Embryonic facial prominence (tissue), 1 donor: ENCODE measurements around the gene SLC19A1.
"Not testable (repeated sequence)": the region's sequence is repeated elsewhere in the genome, so short reads cannot be mapped to it uniquely, and the experiment has no call there.

Experiments used
- DNase-seq: peaks from one replicate; pipeline ENCODE4 v3.0.0-alpha.2; 2016; ENCODE audit errors: extremely low spot score

SLC19A1 gene

DNA sequence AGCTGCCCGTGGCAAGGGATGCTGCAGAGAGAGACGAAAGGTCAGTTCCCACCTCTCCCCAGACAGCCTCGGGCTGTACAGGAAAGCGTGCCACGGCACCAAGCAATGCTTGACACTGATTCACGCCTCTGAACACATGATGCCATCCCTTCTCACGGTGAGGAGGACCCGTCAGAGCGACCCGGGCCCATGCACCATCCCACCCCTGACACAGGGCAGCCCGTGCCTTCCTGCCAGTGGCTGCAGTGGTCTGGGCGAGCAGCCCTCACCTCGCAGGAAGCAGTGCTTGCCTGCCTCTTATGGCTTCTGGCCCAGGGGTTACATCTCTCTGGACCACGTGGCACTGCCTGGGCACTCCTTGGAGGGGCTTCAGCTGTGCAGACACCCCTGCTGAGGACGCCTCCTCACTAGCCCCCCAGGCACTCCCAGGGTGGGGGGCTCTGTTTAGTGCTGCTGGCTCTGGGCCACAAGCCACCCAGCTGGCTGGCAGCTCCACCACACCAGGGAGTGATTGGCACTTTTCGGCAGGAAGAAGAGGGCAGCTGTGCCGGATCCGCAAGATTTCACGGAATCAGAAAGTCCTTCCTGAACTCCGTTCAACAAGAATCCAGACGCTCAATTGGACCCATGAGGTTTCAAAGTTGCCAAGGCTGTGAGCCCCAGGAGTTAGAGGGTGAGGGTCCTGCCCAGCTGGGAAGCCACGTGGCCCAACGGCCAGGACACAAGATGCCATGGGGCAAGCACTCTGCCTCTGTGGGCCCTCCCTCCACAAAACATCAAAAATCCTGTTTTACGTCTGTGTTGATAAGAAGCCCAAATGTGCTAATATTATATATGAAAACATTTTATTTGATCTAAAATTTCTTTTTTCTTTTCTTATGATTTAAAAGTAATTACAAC lies 34.8 kb upstream of the SLC19A1 start:
- DNase-seq: no peak

DNA sequence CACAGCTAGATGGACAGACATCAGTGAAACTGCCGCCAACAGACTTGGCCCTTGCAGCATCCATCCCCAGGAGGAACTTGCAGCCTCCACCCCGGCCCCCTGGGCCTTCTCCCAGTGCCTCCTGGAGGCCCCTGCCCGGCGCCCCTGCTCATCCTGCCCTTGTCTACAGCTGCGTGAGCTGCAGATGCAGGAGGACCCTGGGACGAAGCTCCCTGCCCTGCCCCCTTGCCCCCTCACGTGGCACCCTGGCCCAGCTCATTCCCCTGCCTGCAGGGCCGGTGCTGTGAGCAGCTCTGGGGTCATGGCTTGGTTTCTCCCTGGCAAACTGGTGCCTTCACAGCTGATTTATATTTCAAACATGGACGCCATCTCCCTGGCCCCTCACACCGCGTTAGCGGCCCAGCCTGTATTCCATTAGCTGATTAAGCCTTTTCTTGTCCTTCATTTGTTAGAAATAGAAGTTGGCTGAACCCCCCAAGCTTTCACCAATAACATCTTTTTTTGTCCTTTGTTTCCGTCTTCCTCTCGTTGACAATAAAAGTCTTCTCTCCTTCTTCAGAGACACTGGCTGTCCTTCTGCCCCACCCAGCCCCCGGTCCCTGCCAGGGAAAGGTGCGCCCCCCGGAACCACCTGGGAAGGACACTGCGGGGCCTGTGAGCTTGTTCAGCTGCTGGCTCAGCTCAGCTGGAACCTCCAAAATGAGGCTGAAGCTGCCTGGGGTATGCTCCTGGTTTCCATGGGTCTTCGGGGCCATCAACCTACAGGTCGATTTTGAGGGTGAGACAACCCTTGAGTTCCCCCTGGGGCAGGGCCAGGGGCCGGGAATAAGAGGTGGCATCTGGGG lies 34.0 kb upstream of the SLC19A1 start:
- DNase-seq: no peak

DNA sequence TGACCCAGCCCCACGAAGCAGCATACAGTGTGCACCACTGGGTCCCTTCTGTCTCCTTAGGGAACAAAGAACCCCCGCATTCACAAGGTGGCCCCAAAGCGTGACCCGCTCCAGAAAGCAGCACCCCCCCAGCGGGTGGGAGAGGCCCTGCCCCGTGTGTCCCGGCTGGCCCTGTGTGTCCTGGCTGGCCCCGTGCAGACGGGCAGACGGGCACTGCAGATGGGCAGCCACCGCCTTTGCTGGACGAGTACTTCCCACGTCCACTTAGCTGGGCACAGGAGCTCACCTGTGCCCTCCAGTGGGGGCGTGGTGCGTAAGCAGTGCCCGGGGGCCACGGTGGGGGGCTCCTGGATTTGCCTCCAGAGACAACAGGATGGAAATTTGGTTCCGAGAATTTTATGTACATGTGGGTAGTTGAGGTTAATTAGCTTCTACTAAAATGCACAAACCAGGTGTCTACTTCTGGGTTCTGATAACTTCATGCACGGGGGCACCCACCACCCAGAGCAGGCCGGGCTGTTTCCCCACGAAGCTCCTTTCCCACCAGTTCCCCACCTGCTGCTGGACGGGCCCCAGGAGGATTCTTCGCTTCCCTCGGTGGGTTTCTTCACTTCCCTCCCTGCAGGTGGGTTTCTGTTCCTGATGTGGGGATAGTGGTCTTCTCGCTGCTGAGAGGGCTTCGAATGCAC lies 33.2 kb upstream of the SLC19A1 start:
- DNase-seq: no peak

DNA sequence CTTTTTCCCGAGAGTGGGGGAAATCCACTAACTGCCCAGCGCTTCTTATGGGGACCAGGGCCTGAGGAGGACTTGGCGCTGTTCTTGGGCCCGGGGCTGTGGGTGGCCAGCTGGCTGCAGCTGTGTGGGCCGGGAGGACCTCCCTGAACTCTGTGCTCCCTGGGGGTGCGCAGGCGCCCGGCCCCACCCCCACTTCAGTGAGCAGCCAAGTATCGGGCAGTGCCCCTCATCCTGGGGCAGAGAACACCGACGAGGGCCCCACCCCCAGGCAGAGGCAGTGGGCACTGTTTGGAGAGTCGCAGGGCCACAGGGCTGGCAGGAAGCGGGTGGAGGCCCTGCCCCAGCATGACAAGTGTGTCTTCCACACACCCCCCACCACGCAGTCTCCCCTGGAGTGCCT lies 32.5 kb upstream of the SLC19A1 start:
- no peak for DNase-seq

DNA sequence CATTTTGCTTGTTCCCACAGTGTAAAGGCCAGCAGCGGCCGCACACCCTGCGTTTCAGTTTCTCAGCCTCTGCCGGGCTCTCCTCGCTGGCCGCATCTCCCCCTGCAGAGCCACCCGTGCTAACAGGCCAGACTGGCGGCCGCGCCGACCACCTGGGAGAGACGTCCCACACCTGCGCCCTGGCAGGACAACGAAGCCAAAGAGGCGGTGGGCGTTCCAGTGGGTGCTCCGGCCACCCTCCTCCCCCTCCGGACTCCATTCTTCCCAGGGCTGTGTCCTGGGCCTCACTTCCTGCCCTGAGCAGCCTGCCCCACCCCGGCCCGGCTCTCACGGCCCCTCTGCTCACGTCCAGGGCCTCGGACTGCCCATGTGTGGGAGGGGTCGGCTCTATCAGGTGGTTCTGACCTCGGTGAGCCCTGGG lies 31.9 kb upstream of the SLC19A1 start:
- no peak for DNase-seq

DNA sequence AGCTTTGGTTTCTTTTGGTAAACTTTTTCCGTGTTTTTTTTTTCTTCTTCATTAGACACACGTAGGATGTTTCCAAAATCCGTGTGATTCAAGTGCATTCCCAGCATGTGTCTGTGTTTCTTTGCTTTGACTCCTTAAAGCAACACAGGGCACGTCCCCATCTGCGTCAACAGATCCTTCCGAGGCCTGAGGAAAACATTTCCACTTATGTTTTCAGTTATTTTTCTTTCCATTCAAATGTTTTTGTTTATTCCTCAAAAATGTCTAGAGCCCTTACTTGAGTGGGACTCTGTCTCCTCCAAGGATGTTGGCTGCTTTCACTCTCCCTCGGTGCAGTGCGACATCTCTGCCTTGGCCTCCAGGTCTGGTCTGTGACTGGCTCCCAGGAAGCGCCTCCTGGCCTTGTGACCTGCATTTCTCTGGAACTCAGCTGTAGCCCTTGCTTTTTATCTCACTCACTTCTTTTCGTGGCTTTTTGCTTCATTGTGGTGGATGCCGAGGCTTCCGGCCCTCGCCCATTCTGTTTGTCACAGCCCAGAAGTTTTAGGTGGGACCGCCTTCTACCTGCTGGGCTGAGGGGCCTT lies 31.3 kb upstream of the SLC19A1 start:
- DNase-seq: no peak

DNA sequence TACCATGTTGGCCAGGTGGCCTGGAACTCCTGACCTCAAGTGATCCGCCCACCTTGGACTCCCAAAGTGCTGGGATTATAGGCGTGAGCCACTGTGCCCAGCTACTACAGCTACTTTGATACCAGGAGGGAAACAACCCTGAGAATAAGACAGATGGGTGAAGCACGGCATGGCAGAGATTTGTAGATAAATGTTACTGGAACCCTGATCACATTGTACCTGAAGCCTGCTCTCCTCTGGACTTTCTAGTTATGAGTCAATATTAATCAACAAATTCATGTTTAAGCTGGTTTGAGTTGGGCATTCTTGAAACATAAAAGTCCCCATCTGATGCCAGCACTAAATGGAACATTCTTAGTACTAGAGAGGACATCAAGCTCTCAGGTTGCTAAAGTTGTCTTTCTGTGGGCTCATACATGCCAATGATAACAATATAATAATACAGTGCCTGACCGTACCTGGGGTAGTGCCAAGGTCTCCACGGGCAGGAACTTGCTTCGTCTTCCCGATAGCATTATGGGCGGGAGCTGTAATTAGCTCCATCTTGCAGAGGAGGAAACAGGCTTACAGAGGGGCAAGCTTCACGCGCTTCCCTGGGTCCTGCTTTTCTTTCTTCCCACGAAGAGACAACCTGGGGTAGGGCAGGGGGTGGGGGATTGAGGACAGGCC lies 30.7 kb upstream of the SLC19A1 start:
- DNase-seq: no peak

DNA sequence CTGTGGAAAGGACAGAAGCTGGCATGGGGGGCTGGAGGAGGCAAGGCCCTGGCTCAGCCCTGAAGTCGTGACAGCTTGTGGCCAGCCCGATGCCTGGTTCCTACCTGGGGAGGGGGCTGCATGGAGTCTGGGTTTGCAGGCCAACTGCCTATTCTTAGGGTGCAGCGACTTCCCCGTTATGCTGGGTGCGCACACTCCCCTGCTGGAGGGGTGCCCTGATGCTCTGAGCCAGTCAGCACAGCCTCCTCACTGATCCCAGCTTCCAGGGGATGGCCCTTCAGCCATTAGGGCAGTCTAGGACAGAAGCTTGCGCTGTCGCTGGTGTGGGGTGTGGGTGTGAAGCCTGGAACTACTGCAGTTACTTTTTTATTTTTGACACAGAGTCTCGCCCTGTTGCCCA lies 30.0 kb upstream of the SLC19A1 start:
- no peak for DNase-seq

DNA sequence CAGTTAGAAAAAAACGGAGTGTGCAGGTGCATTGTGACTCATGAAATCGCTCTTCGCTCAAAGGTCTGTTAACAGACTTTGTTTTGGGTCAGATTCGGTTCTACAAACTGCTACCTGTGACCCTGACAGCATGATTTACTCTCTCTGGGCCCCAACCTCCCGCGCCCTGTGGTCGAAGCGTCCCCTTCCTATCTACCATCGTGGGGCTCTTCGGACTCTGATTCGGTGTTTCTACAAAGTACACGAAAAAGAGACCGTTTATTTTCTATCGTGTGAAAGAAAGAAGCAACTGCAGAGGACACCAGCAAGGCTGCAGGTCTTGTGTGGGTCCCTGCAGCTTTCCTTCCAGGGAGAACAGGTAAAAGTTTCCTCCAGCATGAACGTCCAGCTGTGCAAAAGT lies 29.4 kb upstream of the SLC19A1 start:
- DNase-seq: no peak

DNA sequence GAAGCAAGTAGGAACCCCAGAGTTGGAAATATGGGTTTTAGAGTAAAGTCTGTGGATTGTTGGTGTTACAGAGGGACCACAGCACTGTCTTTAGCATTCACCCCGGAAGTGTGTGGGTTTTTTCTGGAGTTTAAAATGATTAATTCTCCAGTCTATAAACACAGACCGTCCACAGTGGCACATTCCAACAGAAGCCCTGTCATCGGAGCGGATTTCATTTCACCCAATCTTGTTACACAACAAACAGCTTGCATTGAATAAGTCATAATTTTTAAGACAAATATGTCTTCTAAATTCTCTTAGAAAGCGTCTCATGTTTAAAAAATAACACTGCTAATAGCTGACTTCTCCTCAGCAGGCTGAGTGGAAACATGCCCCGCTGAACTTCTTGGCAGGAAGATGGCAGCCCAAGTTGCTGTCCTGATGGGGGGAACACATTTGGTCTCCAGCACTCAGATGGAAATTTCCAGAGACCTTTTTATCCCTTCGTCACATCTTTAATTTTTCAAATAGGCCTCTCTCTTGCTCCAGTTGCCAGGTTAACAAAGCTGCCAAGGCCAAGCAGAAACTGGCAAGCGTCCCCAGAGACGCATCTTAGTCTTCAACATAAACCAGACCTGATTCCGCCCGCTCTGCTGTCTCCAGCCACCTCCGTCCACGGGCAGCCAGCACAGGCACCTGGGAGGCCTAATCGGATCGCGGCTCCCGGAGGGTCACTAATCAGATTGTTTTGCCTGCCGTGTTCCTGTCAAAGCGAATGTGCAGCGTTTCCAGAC lies 28.8 kb upstream of the SLC19A1 start:
- DNase-seq: no peak

DNA sequence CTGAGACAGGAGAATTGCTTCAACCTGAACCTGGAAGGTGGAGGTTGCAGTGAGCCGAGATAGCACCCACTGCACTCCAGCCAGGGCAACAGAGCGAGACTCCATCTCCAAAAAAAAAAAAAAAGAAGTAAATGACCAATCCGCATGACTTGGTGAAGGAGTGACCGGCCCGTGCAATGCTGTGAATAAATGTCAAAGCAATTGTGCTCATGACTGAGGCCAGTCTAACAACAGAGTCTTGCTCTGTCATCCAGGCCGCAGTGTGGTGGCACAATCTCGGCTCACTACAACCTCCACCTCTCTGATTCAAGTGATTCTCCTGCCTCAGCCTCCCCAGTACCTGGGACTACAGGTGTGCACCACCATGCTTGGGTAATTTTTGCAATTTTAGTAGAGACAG lies 27.8 kb upstream of the SLC19A1 start:
- DNase-seq: no peak

DNA sequence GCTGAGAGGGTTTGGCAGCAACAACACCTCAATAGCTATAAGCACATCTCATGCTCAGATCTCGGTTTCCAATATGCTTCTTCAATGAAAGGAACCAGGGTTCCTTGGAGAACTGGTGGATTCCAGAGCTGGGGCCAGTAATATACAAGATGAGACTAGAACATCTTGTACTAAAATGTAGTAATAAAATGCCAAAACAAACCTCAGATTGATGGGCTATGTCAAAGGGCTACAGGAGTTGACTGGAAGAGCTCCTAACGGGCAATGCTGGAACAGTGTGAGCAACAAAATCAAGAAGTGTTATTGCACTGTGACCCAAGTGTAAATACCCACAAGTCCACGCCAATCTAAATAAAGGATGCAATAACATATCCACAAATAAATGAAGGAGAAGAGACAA lies 26.1 kb upstream of the SLC19A1 start:
- no peak for DNase-seq

DNA sequence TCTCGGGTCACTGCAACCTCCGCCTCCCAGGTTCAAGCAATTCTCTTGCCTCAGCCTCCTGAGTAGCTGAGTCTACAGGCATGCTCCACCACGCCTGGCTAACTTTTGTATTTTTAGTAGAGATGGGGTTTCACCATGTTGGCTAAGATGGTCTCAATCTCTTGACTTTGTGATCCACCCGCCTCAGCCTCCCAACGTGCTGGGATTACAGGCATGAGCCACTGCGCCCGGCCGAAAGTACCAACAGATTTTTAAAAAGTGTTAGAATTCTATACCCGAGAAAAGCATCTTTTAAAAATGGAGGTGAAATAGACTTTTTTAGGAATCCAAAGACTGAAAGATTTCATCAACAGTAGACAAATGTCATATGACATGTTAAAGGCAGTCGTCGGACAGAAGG lies 21.9 kb upstream of the SLC19A1 start:
- DNase-seq: not testable (repeated sequence)

DNA sequence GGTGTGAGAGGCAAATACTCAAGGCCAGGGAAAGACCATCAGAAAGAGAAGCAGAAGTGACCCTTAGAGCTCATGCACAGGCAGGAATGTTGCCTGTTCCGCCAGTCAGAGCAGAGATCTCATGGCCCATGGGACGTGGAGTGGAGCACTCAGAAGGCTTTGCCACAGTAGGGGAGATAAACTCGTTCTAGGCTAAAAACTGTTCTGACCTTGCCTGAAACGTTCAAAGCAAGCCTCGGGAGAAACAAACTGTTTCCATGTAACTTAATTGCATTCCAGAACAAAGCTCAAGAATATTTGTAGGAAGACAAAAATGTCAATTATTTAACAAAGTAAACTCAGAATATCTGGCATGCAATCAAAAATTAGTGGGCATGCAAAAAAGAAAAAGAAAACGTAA lies 20.7 kb upstream of the SLC19A1 start:
- no peak for DNase-seq

DNA sequence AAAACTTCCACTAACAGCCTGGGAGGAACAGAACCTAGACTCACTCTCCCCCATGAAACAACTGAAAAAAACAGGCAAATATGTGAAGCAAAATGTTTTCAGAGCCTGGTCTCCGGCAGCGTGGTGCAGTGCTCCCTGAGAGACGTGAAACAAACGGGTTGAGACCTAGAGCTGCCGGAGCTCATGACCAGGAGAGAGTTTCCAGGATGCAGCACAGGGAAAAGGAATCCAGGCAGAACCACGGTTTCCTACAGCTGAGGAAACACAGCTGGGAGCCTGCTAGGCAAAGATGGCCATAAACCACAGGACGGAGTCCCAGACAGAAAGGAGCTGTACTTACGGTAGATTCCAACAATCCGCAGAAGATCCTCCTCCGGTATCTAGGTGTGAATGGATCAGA lies 20.2 kb upstream of the SLC19A1 start:
- no peak for DNase-seq

DNA sequence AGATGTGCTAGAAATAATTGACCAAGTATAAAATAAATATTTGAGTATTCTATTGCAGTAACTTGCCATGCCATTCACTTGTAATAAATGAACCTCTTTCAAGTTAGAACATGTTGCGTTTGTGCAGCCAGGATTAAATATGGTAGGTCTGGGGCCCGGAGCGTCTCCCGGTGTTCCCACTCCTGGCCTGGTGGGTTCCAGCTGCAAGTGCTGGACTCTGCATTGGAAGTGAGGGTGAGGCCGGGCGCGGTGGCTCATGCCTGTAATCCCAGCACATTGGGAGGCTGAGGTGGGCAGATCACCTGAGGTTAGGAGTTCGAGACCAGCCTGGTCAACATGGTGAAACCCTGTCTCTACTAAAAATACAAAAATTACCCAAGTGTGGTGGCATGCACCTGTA lies 19.0 kb upstream of the SLC19A1 start:
- DNase-seq: not testable (repeated sequence)

DNA sequence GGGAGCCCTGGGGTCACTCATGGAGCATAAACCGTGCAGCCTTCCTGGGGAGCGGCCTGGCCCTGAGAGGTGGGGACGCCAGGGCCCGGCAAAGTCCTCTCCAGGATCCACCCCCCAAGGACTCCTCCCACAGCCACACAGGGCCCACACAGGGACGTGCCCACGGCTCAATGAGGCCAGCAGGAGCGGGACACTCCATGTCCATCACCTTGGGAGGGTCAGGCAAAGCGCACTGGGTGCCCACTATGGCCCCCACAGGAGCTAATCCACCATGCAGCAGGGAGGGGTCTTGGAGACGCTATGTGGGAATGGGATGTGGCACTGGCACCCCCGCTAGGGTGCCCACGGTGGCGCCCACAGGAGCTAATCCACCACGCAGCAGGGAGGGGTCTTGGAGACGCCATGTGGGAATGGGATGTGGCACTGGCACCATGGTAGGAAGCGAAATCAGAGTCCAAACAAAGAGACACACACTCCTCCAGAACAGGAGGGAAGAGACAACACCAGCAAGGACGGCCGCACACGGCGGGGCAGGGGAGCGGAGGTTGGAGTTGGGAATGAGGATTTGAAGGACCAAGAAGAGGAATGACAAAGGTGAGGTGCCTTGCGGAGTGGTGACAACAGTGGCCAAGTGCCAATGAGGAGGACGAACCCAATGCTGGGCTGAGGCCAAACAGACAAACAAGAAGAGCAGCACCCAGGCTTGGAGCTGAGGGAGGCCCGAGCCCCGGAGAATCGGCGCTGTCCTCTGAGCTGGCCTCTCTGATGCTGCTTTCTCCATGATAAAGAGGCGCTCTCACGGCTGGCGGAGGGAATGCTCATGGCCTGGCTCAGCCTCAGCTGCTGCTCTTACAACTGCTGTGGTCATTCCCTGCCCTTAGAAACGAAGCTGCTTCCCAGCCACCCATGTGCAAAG lies 18.1 kb upstream of the SLC19A1 start:
- no peak for DNase-seq

DNA sequence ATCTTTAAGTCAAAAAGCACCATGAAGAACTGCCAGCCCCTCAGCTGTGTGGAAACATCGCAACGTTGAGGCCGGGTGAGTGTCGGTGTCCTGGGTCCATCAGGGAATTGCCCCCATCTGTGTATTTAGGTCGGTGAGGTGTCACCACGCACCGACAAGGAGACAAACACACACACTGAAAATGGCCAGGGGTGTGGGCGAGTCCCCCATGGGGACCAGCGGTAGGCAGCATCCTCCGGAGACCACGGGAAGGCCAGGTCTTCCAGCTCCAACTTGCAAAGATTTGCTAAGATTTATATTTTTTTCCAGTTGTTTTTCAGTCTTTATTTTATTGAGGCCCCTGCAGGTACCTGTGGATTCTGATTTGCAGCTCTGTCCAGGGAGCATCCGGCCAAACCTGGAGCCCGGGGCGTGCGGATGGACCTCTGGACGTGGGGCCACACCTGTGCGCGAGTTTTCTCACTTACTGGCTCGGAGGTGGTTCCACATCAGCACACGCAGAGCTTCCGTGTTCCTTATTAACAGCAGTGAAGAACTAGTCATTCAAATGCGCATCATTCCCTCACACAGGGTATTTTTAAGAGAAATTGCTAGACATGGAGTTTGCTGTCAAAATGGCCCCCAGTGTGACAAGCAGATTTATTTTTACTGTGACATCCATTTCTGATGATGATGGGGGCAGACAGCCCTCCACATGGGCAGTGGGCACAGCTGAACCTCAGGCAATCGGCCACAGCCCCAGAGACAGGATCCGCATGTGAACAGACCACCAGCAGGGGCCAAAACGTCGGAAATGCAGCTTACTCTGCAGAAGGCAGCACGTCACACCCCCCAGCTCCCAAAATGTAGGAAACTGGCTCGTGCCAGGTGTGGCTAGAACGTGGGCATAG lies 17.2 kb upstream of the SLC19A1 start:
- no peak for DNase-seq
